Measurements from ENCODE around the gene GPC5.

DNA sequence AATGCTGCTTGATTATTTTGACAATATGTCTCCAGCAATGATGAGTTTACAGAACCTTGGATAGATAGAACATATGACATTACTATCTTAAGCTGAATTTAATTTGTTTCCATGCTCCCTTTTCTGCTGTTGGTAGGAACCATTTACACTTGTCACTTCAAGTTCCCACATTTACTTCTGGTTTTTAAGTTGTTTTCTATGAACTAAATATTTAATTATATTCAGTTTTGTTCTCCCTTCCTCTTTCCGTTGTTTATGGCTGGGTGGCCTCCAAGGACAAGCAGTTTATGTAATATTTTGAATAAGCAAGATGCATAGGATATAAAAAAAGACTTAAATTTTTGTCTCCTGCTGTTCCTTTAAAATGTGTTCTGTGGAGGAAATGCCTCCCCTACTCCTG lies 860.6 kb downstream of the GPC5 start:
- TF ChIP-seq CTCF (IDR thresholded peaks at IDR 0.05), result no peak
- no peak for TF ChIP-seq EZH2 (IDR thresholded peaks at IDR 0.05)
- no peak for TF ChIP-seq EZH2phosphoT487 (IDR thresholded peaks at IDR 0.05)
